Activated T-helper 17 cell treated with anti-CD3 and anti-CD28 coated beads, Interleukin-2, amount 50 U/mL, for 72 hours (primary cell): Measurements from ENCODE around the gene FAM107B. TPM values are rescaled to one million over a fixed set of nuclear protein-coding genes. Genes with fewer than 3 reads are reported as not detected.
A peak's percentile ranks its signal among the peaks of the same experiment; 100 is the strongest.

Experiments
- ATAC-seq: fragments of 150-1000 bp; cut with Tn5 transposase; replicated peaks from 2 replicates; pipeline ENCODE4 v1.10.0; 2021; ENCODE audit warnings: mild to moderate bottlenecking, moderate library complexity
- H3K27ac Mint-ChIP-seq: one replicate; pipeline ENCODE4 v1.8.0; 2022; ENCODE audit warnings: mixed read lengths
- H3K27me3 Mint-ChIP-seq: one replicate; pipeline ENCODE4 v1.8.0; 2022; ENCODE audit warnings: mixed read lengths
- H3K36me3 Mint-ChIP-seq: one replicate; pipeline ENCODE4 v1.8.0; 2022; ENCODE audit warnings: low read depth, mild to moderate bottlenecking, mixed read lengths
- H3K4me1 Mint-ChIP-seq: one replicate; pipeline ENCODE4 v1.8.0; 2022; ENCODE audit warnings: mixed read lengths
- H3K4me3 Mint-ChIP-seq: one replicate; pipeline ENCODE4 v1.8.0; 2022; ENCODE audit warnings: mild to moderate bottlenecking, mixed read lengths
- H3K9me3 Mint-ChIP-seq: one replicate; pipeline ENCODE4 v1.8.0; 2022; ENCODE audit warnings: mixed read lengths
- total RNA-seq, 2 donors: library from RNA; stranded (reverse); gene quantifications; one replicate each; pipeline ENCODE4 v1.2.3, GENCODE V29; 2022

The FAM107B gene
- total RNA-seq, 2 donors from 2014 or later = 143 to 188 TPM

GRCh38 chr10:14536241-14537213 lies 238.2 kb downstream of the FAM107B start:
- Mint-ChIP-seq H3K4me1 (peaks cover 61% of the 10 kb centered on the region), H3K9me3 (no peaks in the 10 kb centered on the region), H3K27me3 (no peaks in the 10 kb centered on the region), H3K27ac (peak overlapping the region; percentile 41), H3K36me3 (peaks cover 98% of the 10 kb centered on the region), H3K4me3 (peak overlapping the region; percentile 42)
- peak; percentile 46 for ATAC-seq

DNA sequence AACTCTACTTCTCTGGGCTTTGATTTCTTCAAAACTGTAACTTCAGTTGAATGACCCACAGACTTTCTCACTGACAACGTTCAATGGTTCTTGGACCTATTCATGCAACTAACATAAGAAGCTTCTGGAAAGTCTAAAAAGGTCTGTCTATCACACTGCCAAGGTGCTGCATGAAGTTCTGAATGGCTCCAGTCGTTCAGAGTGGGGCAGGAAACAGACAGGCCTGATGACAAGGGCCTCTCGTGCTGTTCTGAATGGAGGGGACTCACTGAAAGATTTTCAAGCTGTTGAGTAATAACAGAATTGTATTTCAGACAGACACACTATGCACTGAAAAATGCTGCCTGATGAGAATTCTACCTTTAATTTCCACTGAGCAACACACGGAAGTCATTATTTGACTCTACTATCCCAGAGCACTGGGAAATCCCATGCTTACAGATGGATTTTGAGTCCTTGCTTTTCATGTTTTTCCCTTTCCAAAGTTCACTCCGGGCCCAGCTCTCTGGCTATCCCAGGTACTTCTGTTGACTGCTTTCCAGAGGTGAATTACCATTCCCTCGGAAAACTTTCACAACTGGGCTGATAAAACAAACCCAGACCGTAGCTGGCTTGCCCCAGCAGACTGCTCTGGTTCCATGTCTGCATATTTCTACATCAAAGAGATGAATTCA lies 239.1 kb downstream of the FAM107B start:
- Mint-ChIP-seq H3K9me3 (no peaks in the 10 kb centered on the region), H3K27ac (peak overlapping the region; percentile 81), H3K4me3 (peak overlapping the region; percentile 42), H3K27me3 (no peaks in the 10 kb centered on the region), H3K36me3 (peaks cover 97% of the 10 kb centered on the region), H3K4me1 (peaks cover 58% of the 10 kb centered on the region)
- peak; percentile 68 for ATAC-seq

GRCh38 chr10:14534152-14534551 lies 240.5 kb downstream of the FAM107B start:
- H3K27ac Mint-ChIP-seq = peak overlapping the region; percentile 81
- peaks cover 54% of the 10 kb centered on the region for H3K4me1 Mint-ChIP-seq
- ATAC-seq = no peak
- H3K27me3 Mint-ChIP-seq = no peaks in the 10 kb centered on the region
- peaks cover 97% of the 10 kb centered on the region for H3K36me3 Mint-ChIP-seq
- no peaks in the 10 kb centered on the region for H3K9me3 Mint-ChIP-seq
- peak overlapping the region; percentile 40 for H3K4me3 Mint-ChIP-seq

DNA sequence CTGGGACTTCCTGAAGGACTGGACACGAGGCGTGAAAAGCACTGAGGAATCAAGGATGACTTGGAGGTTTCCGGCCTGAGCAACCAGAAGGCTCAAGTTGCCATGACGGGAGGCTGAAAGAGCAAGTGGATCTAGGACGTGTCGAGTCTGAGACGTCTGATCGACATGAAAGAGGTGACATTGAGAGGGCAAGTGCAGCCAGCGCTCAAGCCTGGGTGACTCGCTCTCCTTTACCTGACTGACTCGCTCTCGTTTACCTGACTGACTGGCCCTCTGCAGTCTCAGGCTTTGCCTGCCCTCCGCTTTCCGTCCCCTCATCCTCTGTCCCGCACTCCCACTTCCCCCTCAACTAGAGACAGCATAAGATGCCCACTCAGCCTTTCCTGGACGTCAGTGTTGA lies 241.4 kb downstream of the FAM107B start:
- Mint-ChIP-seq H3K36me3 (peaks cover 97% of the 10 kb centered on the region), H3K27ac (peak overlapping the region; percentile 81), H3K4me1 (peaks cover 61% of the 10 kb centered on the region), H3K9me3 (no peaks in the 10 kb centered on the region), H3K4me3 (peak overlapping the region; percentile 40), H3K27me3 (no peaks in the 10 kb centered on the region)
- ATAC-seq = peak; percentile 13

DNA sequence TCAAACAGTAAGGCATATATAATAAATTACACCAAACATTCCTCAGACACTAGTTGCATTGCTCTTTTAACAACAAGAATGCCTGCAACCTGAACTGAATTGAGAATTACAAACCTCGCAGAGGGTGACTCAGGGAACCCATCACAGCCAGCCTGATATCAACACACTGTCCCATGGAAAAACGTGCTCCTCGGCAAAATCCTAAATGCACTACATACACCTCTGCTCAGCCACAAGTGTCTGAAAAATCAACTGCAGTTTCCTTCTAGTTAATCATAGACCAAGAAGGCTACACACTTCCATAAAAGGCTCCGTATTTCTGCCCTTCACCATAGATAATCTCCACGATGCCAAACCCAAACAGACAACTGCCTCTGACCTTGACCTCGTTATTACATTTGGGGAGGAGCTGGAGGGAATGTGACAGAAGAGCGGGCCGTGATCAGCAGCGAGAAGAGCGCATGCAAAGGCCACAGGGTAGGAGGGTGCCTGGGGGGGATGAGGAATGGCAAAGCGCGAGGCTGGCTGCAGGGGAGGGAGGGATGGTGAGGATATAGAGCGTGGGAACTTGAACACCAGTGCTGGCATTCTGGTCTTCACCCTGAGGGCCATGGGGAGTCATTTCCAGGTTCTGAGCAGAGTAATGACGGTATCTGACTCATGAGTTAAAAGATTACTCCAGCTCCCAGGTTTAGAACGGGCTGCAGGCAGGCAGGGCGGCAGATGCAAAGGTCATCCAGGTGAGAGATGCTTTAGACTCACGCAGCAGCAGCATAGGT lies 242.0 kb downstream of the FAM107B start:
- ATAC-seq = peak; percentile 63
- Mint-ChIP-seq H3K27ac (peak overlapping the region; percentile 55), H3K4me1 (peaks cover 63% of the 10 kb centered on the region), H3K9me3 (no peaks in the 10 kb centered on the region), H3K4me3 (peak overlapping the region; percentile 40), H3K36me3 (peaks cover 98% of the 10 kb centered on the region), H3K27me3 (no peaks in the 10 kb centered on the region)

DNA sequence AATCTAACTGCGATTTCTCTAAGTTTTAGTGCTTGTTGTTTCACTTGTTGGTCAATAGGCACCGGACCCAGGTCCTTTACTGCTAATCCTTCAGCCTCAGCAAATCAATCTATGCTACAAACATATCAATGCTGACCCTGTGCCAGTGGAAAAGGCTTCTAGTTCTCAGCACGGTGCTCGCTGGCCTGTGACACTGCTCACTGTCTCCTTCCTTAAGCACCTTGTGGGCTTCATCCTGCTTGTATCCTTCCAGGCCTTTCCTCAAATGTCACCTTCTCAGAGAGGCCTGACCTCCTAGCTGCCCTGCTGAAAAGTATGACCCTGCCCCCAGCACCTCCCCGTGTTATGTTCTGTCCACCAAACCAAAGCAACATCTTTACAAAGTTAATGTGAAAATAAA lies 242.7 kb downstream of the FAM107B start:
- peaks cover 69% of the 10 kb centered on the region for H3K4me1 Mint-ChIP-seq
- no peak overlapping the region for H3K4me3 Mint-ChIP-seq
- H3K27me3 Mint-ChIP-seq = no peaks in the 10 kb centered on the region
- H3K27ac Mint-ChIP-seq = peak overlapping the region; percentile 55
- H3K36me3 Mint-ChIP-seq = peaks cover 98% of the 10 kb centered on the region
- no peak for ATAC-seq
- no peaks in the 10 kb centered on the region for H3K9me3 Mint-ChIP-seq

GRCh38 chr10:14530465-14530864 lies 244.2 kb downstream of the FAM107B start:
- Mint-ChIP-seq H3K4me3 (peak overlapping the region; percentile 61), H3K27ac (peak overlapping the region; percentile 73), H3K4me1 (peaks cover 73% of the 10 kb centered on the region), H3K27me3 (no peaks in the 10 kb centered on the region), H3K9me3 (no peaks in the 10 kb centered on the region), H3K36me3 (peaks cover 99% of the 10 kb centered on the region)
- ATAC-seq = no peak

DNA sequence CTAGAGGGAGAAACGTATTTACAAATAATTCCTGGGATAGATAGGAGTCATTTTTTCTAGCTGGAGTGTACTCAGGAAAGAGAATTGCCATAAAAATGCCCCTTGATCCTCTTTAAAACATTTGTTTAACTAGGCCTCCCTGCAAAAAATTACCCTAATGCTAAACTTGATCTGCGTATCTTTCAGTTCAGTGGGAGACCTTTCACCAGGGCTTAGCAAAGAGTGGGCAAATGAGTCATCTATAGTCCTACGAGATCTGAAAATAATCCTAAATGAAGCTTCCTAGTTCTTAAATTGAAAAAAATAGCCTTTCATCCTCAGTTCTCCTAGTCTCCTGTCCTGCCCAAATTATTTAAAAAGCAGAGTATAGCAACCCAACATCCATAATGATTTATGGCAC lies 245.3 kb downstream of the FAM107B start:
- ATAC-seq = no peak
- Mint-ChIP-seq H3K27me3 (no peaks in the 10 kb centered on the region), H3K9me3 (no peaks in the 10 kb centered on the region), H3K36me3 (peaks cover 99% of the 10 kb centered on the region), H3K4me3 (peak overlapping the region; percentile 61), H3K27ac (peak overlapping the region; percentile 82), H3K4me1 (peaks cover 71% of the 10 kb centered on the region)

GRCh38 chr10:14528450-14528849 lies 246.2 kb downstream of the FAM107B start:
- peak overlapping the region; percentile 82 for H3K27ac Mint-ChIP-seq
- peaks cover 99% of the 10 kb centered on the region for H3K36me3 Mint-ChIP-seq
- H3K4me1 Mint-ChIP-seq = peaks cover 65% of the 10 kb centered on the region
- peak; percentile 70 for ATAC-seq
- H3K27me3 Mint-ChIP-seq = no peaks in the 10 kb centered on the region
- no peaks in the 10 kb centered on the region for H3K9me3 Mint-ChIP-seq
- H3K4me3 Mint-ChIP-seq = peak overlapping the region; percentile 61

DNA sequence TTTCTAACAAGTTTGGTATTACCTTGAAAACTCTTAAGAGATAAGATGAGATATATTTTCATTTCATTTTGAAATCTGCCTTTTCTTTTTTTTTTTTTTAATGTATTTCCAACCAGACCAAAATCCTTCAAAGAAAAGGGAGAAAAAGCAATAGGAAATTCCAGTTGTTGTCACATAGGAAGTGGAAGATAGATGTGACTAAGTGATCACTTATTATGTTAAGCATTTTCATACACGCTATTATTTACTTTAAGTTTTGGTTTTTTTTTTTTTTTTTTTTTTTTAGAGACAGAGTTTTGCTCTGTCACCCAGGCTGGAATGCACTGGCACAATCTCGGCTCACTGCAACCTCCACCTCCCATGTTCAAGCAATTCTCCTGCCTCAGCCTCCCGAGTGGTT lies 246.8 kb downstream of the FAM107B start:
- peak overlapping the region; percentile 82 for H3K27ac Mint-ChIP-seq
- peaks cover 99% of the 10 kb centered on the region for H3K36me3 Mint-ChIP-seq
- H3K4me1 Mint-ChIP-seq = peaks cover 65% of the 10 kb centered on the region
- peak overlapping the region; percentile 61 for H3K4me3 Mint-ChIP-seq
- no peaks in the 10 kb centered on the region for H3K27me3 Mint-ChIP-seq
- no peaks in the 10 kb centered on the region for H3K9me3 Mint-ChIP-seq
- ATAC-seq = no peak

DNA sequence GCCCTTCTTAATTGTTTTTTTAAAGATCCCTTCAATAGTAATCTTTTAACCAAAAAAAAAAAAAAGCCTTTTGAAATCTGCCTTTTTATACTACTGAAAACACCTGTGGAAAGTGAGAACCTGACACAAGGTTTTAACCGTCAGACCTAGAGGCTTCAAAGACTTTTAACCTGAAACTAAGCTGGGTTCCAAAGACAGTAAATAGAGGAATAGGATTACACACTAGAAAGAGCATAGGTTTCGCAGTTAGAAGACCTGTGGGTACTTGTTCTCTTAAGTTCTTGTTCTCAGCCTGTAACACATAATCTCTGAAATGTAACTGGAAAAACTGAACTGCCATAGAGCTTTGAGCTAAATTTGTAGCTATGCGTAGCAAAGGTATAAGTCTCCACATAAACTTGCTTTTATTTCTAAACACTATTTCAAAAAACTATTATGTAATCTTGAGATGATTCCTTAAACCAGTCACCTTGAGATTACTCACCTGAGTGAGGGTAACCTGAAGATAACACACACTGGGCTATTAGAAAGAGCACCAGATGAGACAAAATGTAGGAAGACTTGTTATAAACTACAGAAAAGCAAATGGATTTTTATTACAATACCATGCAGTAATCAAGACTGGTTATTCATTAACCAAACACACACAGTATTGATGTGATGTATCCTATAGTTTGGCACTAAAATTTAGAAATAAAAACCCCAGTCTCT lies 247.4 kb downstream of the FAM107B start:
- Mint-ChIP-seq H3K27ac (peak overlapping the region; percentile 82), H3K27me3 (no peaks in the 10 kb centered on the region), H3K36me3 (peaks cover 99% of the 10 kb centered on the region), H3K9me3 (no peaks in the 10 kb centered on the region), H3K4me3 (peak overlapping the region; percentile 61), H3K4me1 (peaks cover 60% of the 10 kb centered on the region)
- ATAC-seq = peak; percentile 73

DNA sequence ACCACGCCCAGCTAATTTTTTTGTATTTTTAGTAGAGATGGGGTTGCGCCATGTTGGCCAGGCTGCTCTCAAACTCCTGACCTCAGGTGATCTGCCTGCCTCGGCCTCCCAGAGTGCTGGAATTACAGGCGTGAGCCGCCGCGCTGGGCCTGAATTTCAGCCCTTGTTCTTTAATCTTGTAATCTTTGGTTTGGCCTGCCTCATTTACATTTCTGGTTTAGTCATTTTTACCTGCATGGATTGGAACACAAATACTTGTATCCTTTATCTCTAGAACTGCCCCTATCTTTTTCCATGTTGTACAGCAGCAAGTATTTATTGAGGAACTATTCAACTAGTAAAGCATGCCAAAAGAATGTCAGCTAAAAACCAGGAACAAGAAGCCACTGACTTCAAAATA lies 248.4 kb downstream of the FAM107B start:
- peak overlapping the region; percentile 61 for H3K4me3 Mint-ChIP-seq
- H3K27me3 Mint-ChIP-seq = no peaks in the 10 kb centered on the region
- H3K4me1 Mint-ChIP-seq = peaks cover 60% of the 10 kb centered on the region
- peaks cover 100% of the 10 kb centered on the region for H3K36me3 Mint-ChIP-seq
- no peak for ATAC-seq
- H3K9me3 Mint-ChIP-seq = no peaks in the 10 kb centered on the region
- peak overlapping the region; percentile 82 for H3K27ac Mint-ChIP-seq

DNA sequence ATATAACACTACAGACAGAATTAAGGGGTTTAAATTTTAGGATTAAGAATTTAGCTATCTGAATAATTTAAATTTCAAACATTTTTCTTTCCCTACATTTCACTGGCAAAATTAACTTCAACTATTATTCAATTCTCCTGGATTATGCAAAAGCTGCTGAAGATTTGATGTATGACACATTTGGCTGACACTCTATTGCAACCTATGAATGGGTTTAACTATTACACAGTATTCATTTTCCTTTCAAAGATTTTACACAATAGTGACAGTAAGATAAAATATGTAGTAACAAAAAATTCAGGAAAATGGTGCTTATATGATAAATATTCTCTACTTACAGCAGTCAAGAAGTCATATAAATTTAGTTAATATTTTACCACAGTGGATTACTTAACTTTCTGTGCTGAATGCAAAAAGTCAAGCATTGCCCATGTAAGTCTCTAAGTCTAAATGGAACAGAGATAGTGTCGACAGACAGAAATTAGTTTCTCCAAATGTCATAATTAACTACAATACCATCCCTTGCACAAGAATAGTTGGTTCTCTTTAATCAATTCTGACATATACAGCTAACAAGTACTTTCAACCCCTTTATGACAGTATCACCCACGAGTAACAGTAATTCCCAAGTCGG lies 249.9 kb downstream of the FAM107B start:
- H3K36me3 Mint-ChIP-seq = peaks cover 100% of the 10 kb centered on the region

More for the DNA sequence above, 249.9 kb downstream of the FAM107B start:
- Mint-ChIP-seq H3K4me3 (no peak overlapping the region), H3K9me3 (no peaks in the 10 kb centered on the region), H3K4me1 (peaks cover 49% of the 10 kb centered on the region), H3K27ac (no peak overlapping the region), H3K27me3 (no peaks in the 10 kb centered on the region)
- no peak for ATAC-seq
